HG02610 (cell line): Measurements from ENCODE around the gene FGL2.
A peak's percentile ranks its signal among the peaks of the same experiment; 100 is the strongest.
"Not testable (repeated sequence)": the region's sequence is repeated elsewhere in the genome, so short reads cannot be mapped to it uniquely, and the experiment has no call there.

ENCODE experiments used
- ATAC-seq: cut with Tn5 transposase; IDR thresholded peaks from one replicate; pipeline ENCODE4 v1.9.1; 2021; ENCODE audit warnings: mild to moderate bottlenecking, moderate library complexity; ENCODE audit not compliant: unreplicated experiment

FGL2 gene

GRCh38 chr7:77216181-77216845, 16.7 kb upstream of the FGL2 start:
- ATAC-seq, result no peak

DNA sequence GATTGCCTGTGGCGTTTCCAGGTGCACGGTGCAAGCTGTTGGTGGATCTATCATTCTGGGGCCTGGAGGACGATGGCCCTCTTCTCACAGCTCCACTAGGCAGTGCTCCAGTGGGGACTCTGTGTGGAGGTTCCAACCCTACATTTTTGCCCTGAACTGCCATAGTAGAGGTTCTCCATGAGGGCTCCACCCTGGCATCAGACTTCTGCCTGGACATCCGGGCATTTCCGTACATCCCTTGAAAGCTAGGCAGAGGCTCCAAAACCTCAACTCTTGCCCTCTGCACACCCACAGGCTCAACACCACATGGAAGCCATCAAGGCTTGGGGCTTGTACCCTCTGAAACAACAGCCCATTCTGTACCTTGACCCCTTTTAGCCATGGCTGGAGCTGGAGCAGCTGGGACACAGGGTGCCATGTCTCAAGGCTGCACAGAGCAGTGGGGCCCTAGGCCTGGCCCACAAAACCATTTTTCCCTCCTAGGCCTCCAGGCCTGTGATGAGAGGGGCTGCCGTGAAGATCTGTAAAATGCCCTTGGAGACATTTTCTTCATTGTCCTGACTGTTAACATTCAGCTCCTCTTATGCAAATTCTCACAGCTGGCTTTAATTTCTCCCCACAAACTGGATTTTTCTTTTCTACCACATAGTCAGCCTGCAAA, 10.0 kb upstream of the FGL2 start:
- ATAC-seq, result no peak

- ATAC-seq, result no peak
Measured at GRCh38 chr7:77208416-77208815, 8.8 kb upstream of the FGL2 start.

- ATAC-seq, result no peak
Measured at GRCh38 chr7:77205706-77206105, 6.1 kb upstream of the FGL2 start.

GRCh38 chr7:77202481-77202976, 2.9 kb upstream of the FGL2 start:
- ATAC-seq, result peak; percentile 97

- no peak for ATAC-seq
Measured at GRCh38 chr7:77200542-77200941, 923 bp upstream of the FGL2 start.

DNA sequence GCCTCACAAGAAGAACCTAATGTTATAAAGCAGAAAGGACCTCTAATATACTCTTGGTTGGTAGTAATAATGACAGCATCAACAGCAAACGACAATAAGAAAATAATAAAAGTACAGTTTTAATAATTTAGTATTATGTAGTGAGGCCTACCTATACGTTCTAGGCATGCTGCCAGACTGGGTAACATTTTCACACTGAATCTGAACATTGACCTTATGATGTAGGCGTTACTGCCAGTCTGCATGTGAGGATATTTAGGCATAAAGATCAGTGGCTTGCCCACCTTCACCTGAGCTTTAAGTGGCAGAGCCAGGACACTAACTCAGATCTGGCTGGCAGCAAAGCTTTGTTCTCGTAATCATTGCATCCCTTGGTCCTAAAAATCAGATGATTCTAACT, 2.5 kb downstream of the FGL2 start:
- no peak for ATAC-seq

- no peak for ATAC-seq
Measured at GRCh38 chr7:77188731-77189437, 10.7 kb downstream of the FGL2 start.

GRCh38 chr7:77185866-77186265, 13.8 kb downstream of the FGL2 start:
- ATAC-seq, result no peak

DNA sequence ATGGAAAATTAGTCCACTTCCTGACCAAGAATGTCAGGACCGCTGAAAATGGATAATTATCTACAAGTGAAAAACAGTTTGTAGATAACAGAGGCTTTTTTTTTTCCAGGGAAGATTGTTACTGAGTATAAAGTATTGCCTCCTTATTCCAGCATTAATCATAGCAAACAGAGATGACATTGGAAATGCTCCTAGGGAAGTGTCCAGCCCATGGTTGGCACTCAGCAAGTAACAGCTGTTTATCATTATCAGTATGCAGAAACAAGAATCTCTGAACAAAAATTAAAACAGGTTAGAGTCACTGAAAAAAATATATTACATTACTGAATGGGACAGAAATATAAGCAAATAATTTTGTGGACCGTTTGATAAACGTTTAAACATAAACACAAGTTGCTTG, 14.6 kb downstream of the FGL2 start:
- ATAC-seq, result no peak

- ATAC-seq, result no peak
Measured at GRCh38 chr7:77184463-77184862, 15.2 kb downstream of the FGL2 start.

GRCh38 chr7:77182261-77182660, 17.4 kb downstream of the FGL2 start:
- no peak for ATAC-seq

- no peak for ATAC-seq
Measured at GRCh38 chr7:77181734-77182133, 17.9 kb downstream of the FGL2 start.

DNA sequence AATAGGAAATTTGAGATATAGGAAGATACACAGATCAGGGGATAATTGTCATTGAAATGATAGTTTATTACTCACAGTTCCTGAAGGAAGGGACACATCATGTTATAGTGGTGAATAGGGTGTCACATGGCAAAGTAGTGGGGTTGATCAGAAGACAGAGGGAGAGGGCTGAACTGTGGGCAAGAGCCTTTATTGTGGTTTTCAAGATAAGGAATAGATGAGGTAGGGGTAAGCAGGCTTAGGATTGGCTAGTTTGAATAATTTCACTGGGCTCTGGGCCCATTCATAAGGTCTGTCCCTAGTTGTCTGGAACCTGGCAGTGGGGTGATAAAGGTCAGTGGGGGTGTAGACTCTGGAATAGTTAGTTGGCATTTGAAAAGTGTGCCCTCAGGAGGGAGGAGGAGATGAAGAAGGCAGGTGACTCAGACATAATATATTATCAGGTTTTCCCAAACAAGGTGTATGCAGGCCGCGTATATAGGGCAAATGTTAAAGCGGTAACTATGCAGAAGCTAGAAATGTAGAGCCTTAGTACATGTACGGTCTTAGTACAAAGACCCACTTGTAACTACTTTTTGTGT, 18.5 kb downstream of the FGL2 start:
- ATAC-seq, result no peak

- ATAC-seq, result not testable (repeated sequence)
Measured at GRCh38 chr7:77178024-77178423, 21.6 kb downstream of the FGL2 start.

DNA sequence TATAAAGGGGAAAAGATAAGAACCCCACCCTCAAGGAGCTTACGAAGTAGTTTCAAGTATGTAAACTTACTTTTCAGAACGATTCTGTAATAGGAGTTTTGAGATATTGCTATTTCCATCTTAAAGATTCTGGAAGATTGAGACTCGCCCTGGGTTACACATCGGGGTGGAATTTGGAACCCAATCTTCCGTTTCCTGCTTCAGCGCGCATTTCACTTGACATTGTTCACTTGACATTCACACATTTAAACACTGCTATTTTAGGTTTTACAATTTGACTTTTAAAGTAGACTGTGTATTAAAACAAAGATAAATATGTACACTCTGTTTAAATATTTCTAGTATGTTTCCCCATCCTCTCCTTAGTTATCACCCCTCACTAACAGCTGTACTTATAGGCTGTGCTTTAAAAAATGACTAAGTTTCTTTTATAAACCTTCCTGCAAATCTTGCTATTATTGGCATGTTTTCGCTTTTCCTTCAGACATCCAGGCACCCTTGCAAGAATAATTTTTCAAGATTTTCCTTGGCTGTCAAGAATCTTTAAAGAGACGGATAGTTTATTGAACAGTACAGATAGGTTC, 22.2 kb downstream of the FGL2 start:
- not testable (repeated sequence) for ATAC-seq

- ATAC-seq, result peak; percentile 80
Measured at GRCh38 chr7:77175274-77175800, 24.3 kb downstream of the FGL2 start.

GRCh38 chr7:77174418-77174817, 25.2 kb downstream of the FGL2 start:
- ATAC-seq, result not testable (repeated sequence)

- not testable (repeated sequence) for ATAC-seq
Measured at GRCh38 chr7:77172437-77173172, 27.0 kb downstream of the FGL2 start.

DNA sequence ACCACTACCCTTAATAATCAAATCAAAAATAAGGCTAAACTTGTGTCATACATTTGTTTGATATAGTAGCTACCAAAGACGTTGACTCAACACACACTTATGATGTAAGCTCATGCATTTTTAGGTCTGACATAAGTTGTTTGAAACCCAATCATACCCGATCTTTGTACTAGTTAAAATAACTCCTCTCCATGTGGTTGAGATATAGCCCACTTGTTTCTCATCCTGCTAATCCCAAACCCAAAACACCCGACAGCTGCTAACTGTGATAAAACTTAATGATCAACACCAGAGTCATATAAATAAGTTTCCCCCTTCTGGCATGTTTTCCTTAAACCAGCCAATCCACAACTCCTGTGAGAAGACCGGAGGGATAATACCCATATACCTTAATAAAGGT, 28.5 kb downstream of the FGL2 start:
- not testable (repeated sequence) for ATAC-seq
